ENCODE measurements around the gene PCNX4.

GRCh38 chr14:60116181-60116580 lies 24.5 kb downstream of the PCNX4 start:
- no peak for TF ChIP-seq CTCF (IDR thresholded peaks at IDR 0.05)
- TF ChIP-seq POLR2AphosphoS5 (IDR thresholded peaks at IDR 0.05): no peak
- TF ChIP-seq POLR2A (IDR thresholded peaks at IDR 0.05): no peak
- no peak for TF ChIP-seq EP300 (IDR thresholded peaks at IDR 0.05)
